Activated CD8-positive, alpha-beta T cell treated with anti-CD3 and anti-CD28 coated beads for 36 hours (primary cell): ENCODE results near the gene PCGF5. TPM values are rescaled to one million over a fixed set of nuclear protein-coding genes. Genes with fewer than 3 reads are reported as not detected.

Experiments
- ATAC-seq: fragments of 200-7000 bp; cut with Tn5 transposase; one replicate; pipeline ENCODE4 v1.10.0; 2021; ENCODE audit warnings: mild to moderate bottlenecking, moderate library complexity
- CTCF ChIA-PET: fragments of 350-600 bp; sonication (Branson Sonifier 250); formaldehyde crosslinking; loops from one replicate; lab custom pipeline; 2021; ENCODE audit warnings: antibody characterized with exemption; lab: Charles Lee
- POLR2A ChIA-PET: fragments of 350-600 bp; sonication (Branson Sonifier 250); formaldehyde crosslinking; loops from one replicate; lab custom pipeline; 2021; ENCODE audit warnings: antibody characterized with exemption; lab: Charles Lee
- DNase-seq: peaks from one replicate; pipeline ENCODE4 v3.0.0-alpha.2; 2020
- H3K27ac Mint-ChIP-seq: one replicate; pipeline ENCODE4 v1.8.0; 2021; ENCODE audit warnings: mild to moderate bottlenecking, mixed read lengths
- H3K27me3 Mint-ChIP-seq: one replicate; pipeline ENCODE4 v1.8.0; 2021; ENCODE audit warnings: mixed read lengths
- H3K36me3 Mint-ChIP-seq: one replicate; pipeline ENCODE4 v1.8.0; 2021; ENCODE audit warnings: low read depth, mixed read lengths
- H3K4me1 Mint-ChIP-seq: one replicate; pipeline ENCODE4 v1.8.0; 2021; ENCODE audit warnings: low read depth, mixed read lengths
- H3K4me3 Mint-ChIP-seq: one replicate; pipeline ENCODE4 v1.8.0; 2021; ENCODE audit warnings: mild to moderate bottlenecking, moderate library complexity, mixed read lengths
- H3K9me3 Mint-ChIP-seq: one replicate; pipeline ENCODE4 v1.8.0; 2021; ENCODE audit warnings: mixed read lengths
- CTCF ChIP-seq: fragments of 200-600 bp; IDR thresholded peaks from one replicate; pipeline ENCODE4 v1.8.0; 2022; ENCODE audit warnings: antibody characterized with exemption, mild to moderate bottlenecking
- intact Hi-C: fragments of 100-400 bp; cut with micrococcal nuclease; formaldehyde crosslinking; loops from one replicate; pipeline ENCODE4 v1.10.0; 2022
- total RNA-seq, 2 experiments: library from RNA; stranded (reverse); gene quantifications; one replicate each; pipeline ENCODE4 v1.2.3, GENCODE V29; 2021

The PCGF5 gene
- total RNA-seq, 2 experiments from 2014 or later, result 34.8 to 36.9 TPM

DNA sequence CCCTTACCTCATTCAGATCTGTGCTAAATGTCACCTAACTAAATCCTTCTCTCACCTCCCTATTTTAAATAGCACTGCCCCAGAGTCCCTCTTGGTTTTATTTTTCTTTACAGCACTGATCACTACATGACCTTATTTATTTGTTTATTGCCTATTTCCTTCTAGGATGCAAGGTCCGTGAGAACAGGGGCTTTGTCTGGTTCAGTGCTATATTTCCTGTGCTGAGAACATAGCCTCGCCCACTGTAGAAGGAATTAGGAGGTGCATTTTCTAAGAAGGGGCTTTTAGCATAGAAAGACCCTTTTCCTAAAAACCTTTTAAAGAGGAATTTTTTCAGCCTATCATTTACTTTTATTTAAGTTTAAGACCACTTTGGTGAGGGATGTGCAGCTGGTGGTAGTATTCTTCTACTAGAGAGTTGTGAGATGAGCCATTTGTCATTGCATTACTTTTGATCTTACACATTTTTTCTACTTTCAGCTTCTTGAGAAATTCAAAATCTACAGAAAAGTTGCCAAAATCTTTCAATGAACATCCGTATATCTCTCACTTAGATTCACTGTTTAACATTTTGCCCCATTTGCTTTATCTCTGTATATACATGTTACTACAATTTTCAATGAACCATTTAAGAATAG, 13.5 kb upstream of the PCGF5 start:
- intact Hi-C loops, result no loop called here
- peak overlapping the region; percentile 41 for H3K27ac Mint-ChIP-seq
- POLR2A ChIA-PET, result interaction anchor here (1.0 kb wide), 1 partner anchor 44 kb away, joined by 3 read pairs; no protein-coding TSS in a partner anchor
- peak; percentile 48 for ATAC-seq
- no peaks in the 10 kb centered on the region for H3K9me3 Mint-ChIP-seq
- no peak overlapping the region for H3K4me3 Mint-ChIP-seq
- TF ChIP-seq CTCF, result no peak
- peaks cover 73% of the 10 kb centered on the region for H3K4me1 Mint-ChIP-seq
- no peaks in the 10 kb centered on the region for H3K36me3 Mint-ChIP-seq
- CTCF ChIA-PET, result interaction anchor here (1.1 kb wide), 1 partner anchor 36 kb away, joined by 3 read pairs; no protein-coding TSS in a partner anchor
- no peak for DNase-seq
- no peaks in the 10 kb centered on the region for H3K27me3 Mint-ChIP-seq

GRCh38 chr10:91208642-91209041, 11.8 kb upstream of the PCGF5 start:
- CTCF ChIA-PET, result no interaction called here
- intact Hi-C loops, result no loop called here

DNA sequence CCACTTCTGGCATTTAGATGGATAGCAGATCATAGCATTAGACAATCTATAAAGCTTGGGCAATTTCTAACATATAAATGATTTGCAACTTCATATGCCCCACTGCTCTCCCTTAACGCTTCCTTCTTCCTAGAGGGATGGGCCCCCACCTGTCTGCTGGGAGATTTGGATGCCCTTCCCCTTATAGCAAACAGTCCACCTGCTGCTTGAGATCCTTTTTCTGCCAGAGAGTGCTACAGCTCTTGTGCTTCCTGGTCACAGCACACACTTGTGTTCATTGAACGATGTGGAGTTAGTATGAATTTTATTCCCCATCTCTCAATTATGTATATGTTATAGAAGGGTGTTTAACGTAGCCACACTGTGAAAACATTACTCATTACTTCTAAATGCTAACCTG, 10.4 kb upstream of the PCGF5 start:
- TF ChIP-seq CTCF, result no peak
- H3K4me1 Mint-ChIP-seq, result peaks cover 62% of the 10 kb centered on the region
- ATAC-seq (peak; percentile 15), DNase-seq (no peak)
- no peaks in the 10 kb centered on the region for H3K9me3 Mint-ChIP-seq
- H3K36me3 Mint-ChIP-seq, result no peaks in the 10 kb centered on the region
- intact Hi-C loops, result no loop called here
- H3K27ac Mint-ChIP-seq, result no peak overlapping the region
- H3K4me3 Mint-ChIP-seq, result no peak overlapping the region
- CTCF ChIA-PET, result no interaction called here
- POLR2A ChIA-PET, result no interaction called here
- H3K27me3 Mint-ChIP-seq, result no peaks in the 10 kb centered on the region

More at GRCh38 chr10:91208642-91209041, 11.8 kb upstream of the PCGF5 start:
- no peaks in the 10 kb centered on the region for H3K36me3 Mint-ChIP-seq
- H3K4me3 Mint-ChIP-seq, result no peak overlapping the region
- DNase-seq, result no peak
- no peaks in the 10 kb centered on the region for H3K9me3 Mint-ChIP-seq
- POLR2A ChIA-PET, result no interaction called here
- no peaks in the 10 kb centered on the region for H3K27me3 Mint-ChIP-seq
- TF ChIP-seq CTCF, result no peak
- H3K27ac Mint-ChIP-seq, result no peak overlapping the region
- ATAC-seq, result no peak
- H3K4me1 Mint-ChIP-seq, result peaks cover 63% of the 10 kb centered on the region

GRCh38 chr10:91210435-91210834, 10.0 kb upstream of the PCGF5 start:
- Mint-ChIP-seq H3K27ac (no peak overlapping the region), H3K4me3 (no peak overlapping the region), H3K27me3 (no peaks in the 10 kb centered on the region), H3K9me3 (no peaks in the 10 kb centered on the region), H3K36me3 (no peaks in the 10 kb centered on the region), H3K4me1 (peaks cover 57% of the 10 kb centered on the region)
- no peak for TF ChIP-seq CTCF
- DNase-seq, result peak; percentile 44
- ATAC-seq, result peak; percentile 38
- intact Hi-C loops, result no loop called here
- CTCF ChIA-PET, result interaction anchor here (1.0 kb wide), 1 partner anchor 205 kb away, joined by 3 read pairs; no protein-coding TSS in a partner anchor
- POLR2A ChIA-PET, result interaction anchor here (1.3 kb wide), 1 partner anchor 17 kb away, joined by 4 read pairs; no protein-coding TSS in a partner anchor

GRCh38 chr10:91211675-91212074, 8.8 kb upstream of the PCGF5 start:
- H3K27ac Mint-ChIP-seq, result no peak overlapping the region
- TF ChIP-seq CTCF, result no peak
- no peaks in the 10 kb centered on the region for H3K27me3 Mint-ChIP-seq
- H3K4me1 Mint-ChIP-seq, result peaks cover 49% of the 10 kb centered on the region
- no peaks in the 10 kb centered on the region for H3K9me3 Mint-ChIP-seq
- DNase-seq (no peak), ATAC-seq (no peak)
- H3K4me3 Mint-ChIP-seq, result no peak overlapping the region
- H3K36me3 Mint-ChIP-seq, result no peaks in the 10 kb centered on the region
- CTCF ChIA-PET, result interaction anchor here (0.6 kb wide), 1 partner anchor 332 kb away, joined by 3 read pairs; no protein-coding TSS in a partner anchor
- POLR2A ChIA-PET, result interaction anchor here (1.2 to 1.7 kb wide), 4 partner anchors 9 to 50 kb away, joined by 4 to 5 read pairs (median 4); partner anchors contain the start of gene PCGF5
- intact Hi-C loops, result no loop called here
